GM19328 (cell line): Measurements from ENCODE around the gene BCL2.
"Not testable (repeated sequence)": the region's sequence is repeated elsewhere in the genome, so short reads cannot be mapped to it uniquely, and the experiment has no call there.

ENCODE experiments used
- ATAC-seq: cut with Tn5 transposase; IDR thresholded peaks from one replicate; pipeline ENCODE4 v1.9.1; 2021; ENCODE audit warnings: mild to moderate bottlenecking, moderate library complexity; ENCODE audit not compliant: unreplicated experiment

The BCL2 gene

GRCh38 chr18:63237881-63238692 is 81.5 kb downstream of the BCL2 start:
- ATAC-seq: no peak

- ATAC-seq: no peak
These were observed 82.4 kb downstream of the BCL2 start for GRCh38 chr18:63236921-63237846.

GRCh38 chr18:63236406-63236805 is 83.2 kb downstream of the BCL2 start:
- ATAC-seq: no peak

GRCh38 chr18:63235920-63236319 is 83.6 kb downstream of the BCL2 start:
- not testable (repeated sequence) for ATAC-seq

- ATAC-seq: no peak
These were observed 84.7 kb downstream of the BCL2 start for GRCh38 chr18:63234841-63235240.

- ATAC-seq: no peak
These were observed 85.1 kb downstream of the BCL2 start for GRCh38 chr18:63234432-63234831.

- no peak for ATAC-seq
These were observed 86.2 kb downstream of the BCL2 start for GRCh38 chr18:63233334-63233733.

- ATAC-seq: no peak
These were observed 86.7 kb downstream of the BCL2 start for GRCh38 chr18:63232826-63233225.

GRCh38 chr18:63229971-63230370 is 89.6 kb downstream of the BCL2 start:
- ATAC-seq: no peak

- ATAC-seq: no peak
These were observed 94.1 kb downstream of the BCL2 start for GRCh38 chr18:63225434-63225833.

- no peak for ATAC-seq
These were observed 94.9 kb downstream of the BCL2 start for GRCh38 chr18:63224630-63225029.

GRCh38 chr18:63223837-63224236 is 95.7 kb downstream of the BCL2 start:
- ATAC-seq: no peak

GRCh38 chr18:63220903-63221302 is 98.7 kb downstream of the BCL2 start:
- no peak for ATAC-seq

GRCh38 chr18:63218472-63218871 is 101.1 kb downstream of the BCL2 start:
- no peak for ATAC-seq

GRCh38 chr18:63216516-63217311 is 102.9 kb downstream of the BCL2 start:
- no peak for ATAC-seq

GRCh38 chr18:63213936-63214671 is 105.5 kb downstream of the BCL2 start:
- no peak for ATAC-seq

- no peak for ATAC-seq
These were observed 106.2 kb downstream of the BCL2 start for GRCh38 chr18:63213331-63213900.

GRCh38 chr18:63210521-63210920 is 109.0 kb downstream of the BCL2 start:
- no peak for ATAC-seq

GRCh38 chr18:63208676-63209075 is 110.9 kb downstream of the BCL2 start:
- no peak for ATAC-seq

- ATAC-seq: no peak
These were observed 111.7 kb downstream of the BCL2 start for GRCh38 chr18:63207835-63208234.
